Small intestine (tissue), 7 donors: ENCODE results near the gene MAPK1. TPM values are rescaled to one million over a fixed set of nuclear protein-coding genes. Genes with fewer than 3 reads are reported as not detected.

Source experiments
- DNase-seq, 2 donors: peaks; one replicate each; pipeline versions ENCODE4 v3.0.0 to v3.0.0-alpha.2; 2013
- FAIRE-seq: peaks from 2 replicates; lab custom pipeline; 2012; peaks lifted over from hg19 to GRCh38; lab: Jason Lieb, UNC
- H3K27ac ChIP-seq, 3 donors: one replicate each; pipeline ENCODE4 v1.5.1; 2013; ENCODE audit warnings: low read length in 2 of 3, mild to moderate bottlenecking in 2 of 3, control low read depth in 1 of 3, inconsistent platforms in 1 of 3, low read depth in 1 of 3, moderate library complexity in 1 of 3
- H3K27me3 ChIP-seq, 3 donors: one replicate each; pipeline ENCODE4 v1.6.1; 2013; ENCODE audit warnings: low read length in 3 of 3, inconsistent platforms in 1 of 3; ENCODE audit not compliant: control insufficient read depth in 3 of 3, insufficient read depth in 3 of 3
- H3K36me3 ChIP-seq, 3 donors: one replicate each; pipeline ENCODE4 v1.6.1; 2013; ENCODE audit warnings: low read length in 3 of 3, inconsistent platforms in 1 of 3, low read depth in 1 of 3, mild to moderate bottlenecking in 1 of 3, moderate library complexity in 1 of 3; ENCODE audit not compliant: control insufficient read depth in 3 of 3, insufficient read depth in 2 of 3
- H3K4me1 ChIP-seq, 3 donors: one replicate each; pipeline ENCODE4 v1.6.1; 2013; ENCODE audit warnings: low read length in 2 of 3, inconsistent platforms in 1 of 3, low read depth in 1 of 3, mild to moderate bottlenecking in 1 of 3, moderate library complexity in 1 of 3; ENCODE audit not compliant: control insufficient read depth in 3 of 3, insufficient read depth in 2 of 3
- H3K4me3 ChIP-seq, 3 donors: one replicate each; pipeline ENCODE4 v1.5.1; 2013; ENCODE audit warnings: low read length in 3 of 3, control low read depth in 1 of 3, inconsistent platforms in 1 of 3, low read depth in 1 of 3, mild to moderate bottlenecking in 1 of 3, moderate library complexity in 1 of 3
- H3K9me3 ChIP-seq, 2 donors: one replicate each; pipeline ENCODE4 v1.6.1; 2013; ENCODE audit warnings: low read depth in 1 of 2, low read length in 1 of 2; ENCODE audit not compliant: control insufficient read depth in 2 of 2, insufficient read depth in 1 of 2
- WGBS, 3 donors: extraction: QIAGEN DNeasy Blood & Tissue Kit; methylation state at CpG; one replicate each; pipeline ENCODE4 v1.1.7; 2013; 5-methylcytosine and 5-hydroxymethylcytosine counted together
- polyA plus RNA-seq, 4 donors: library from polyadenylated mRNA; stranded (reverse) in 3 of 4; unstranded in 1 of 4; fragments of 200-250 nt in 3 of 4; fragments of 120-200 nt in 1 of 4; gene quantifications; one replicate each; pipeline versions ENCODE4 v1.2.1 to v1.2.3, GENCODE V29; 2013
- donor health status: healthy with polysubstance abuse.
- donor health status: control.
- donor health status: control.
- donor health status: Bipolar disorder and iron deficiency.
- donor health status: healthy.

The MAPK1 gene
- polyA plus RNA-seq, 4 donors = 10.3 to 76.5 (median 14.2) TPM

GRCh38 chr22:21759646-21760376 is 107.6 kb downstream of the MAPK1 start:
- WGBS, 3 donors = 79 to 87% (median 83%) methylated on average over 8 of the region's 8 CpGs
- FAIRE-seq = no peak
- H3K36me3 ChIP-seq = peaks cover 5 to 48% (median 11%) of the 10 kb centered on the region in 3 donors

DNA sequence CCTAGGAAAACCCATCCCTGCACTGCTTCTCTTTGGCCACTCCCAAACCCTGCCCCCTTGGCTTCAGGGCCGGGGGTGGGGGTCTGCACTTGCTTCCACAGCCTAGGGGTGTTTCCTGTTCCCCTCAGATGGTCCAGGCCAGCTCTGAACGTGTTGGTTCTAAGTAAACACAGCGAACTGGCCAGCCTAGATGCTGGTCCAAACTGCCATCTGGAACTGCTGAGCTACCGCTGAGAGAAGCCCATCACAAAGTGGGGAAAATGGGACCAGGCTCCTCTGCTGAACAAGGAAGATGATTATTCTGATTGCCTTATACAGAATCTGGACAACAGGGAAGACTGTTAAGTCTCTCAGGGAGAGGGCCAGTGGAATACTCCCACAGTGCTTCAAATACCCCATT is 108.4 kb downstream of the MAPK1 start:
- H3K27ac ChIP-seq = no peak overlapping the region
- no peak for DNase-seq
- FAIRE-seq = no peak
- peaks cover 5 to 40% (median 11%) of the 10 kb centered on the region in 3 donors for H3K36me3 ChIP-seq
- no peak overlapping the region for H3K4me3 ChIP-seq
- no peaks in the 10 kb centered on the region for H3K9me3 ChIP-seq
- WGBS, 3 donors = 71 to 85% (median 85%) methylated on average over 4 of the region's 4 CpGs
- peaks cover 0 to 13% (median 0%) of the 10 kb centered on the region in 3 donors for H3K4me1 ChIP-seq
- H3K27me3 ChIP-seq = no peaks in the 10 kb centered on the region

More at GRCh38 chr22:21759646-21760376, 107.6 kb downstream of the MAPK1 start:
- Histone ChIP-seq H3K27me3 (no peaks in the 10 kb centered on the region), H3K9me3 (no peaks in the 10 kb centered on the region), H3K4me3 (no peak overlapping the region), H3K4me1 (peaks cover 0 to 8% (median 0%) of the 10 kb centered on the region in 3 donors), H3K27ac (no peak overlapping the region)
- no peak for DNase-seq

- DNase-seq = no peak
- FAIRE-seq = no peak
- WGBS, 3 donors = 93 to 99% (median 94%) methylated on average over 21 of the region's 21 CpGs
- Histone ChIP-seq H3K27me3 (no peaks in the 10 kb centered on the region), H3K9me3 (no peaks in the 10 kb centered on the region), H3K4me1 (peaks cover 0 to 13% (median 0%) of the 10 kb centered on the region in 3 donors), H3K27ac (no peak overlapping the region), H3K36me3 (peaks cover 0 to 33% (median 7%) of the 10 kb centered on the region in 3 donors), H3K4me3 (no peak overlapping the region)
Measured at GRCh38 chr22:21758091-21758864, 109.2 kb downstream of the MAPK1 start.

- WGBS, 3 donors = 24 to 53% (median 35%) methylated on average over 5 of the region's 5 CpGs
- peak in 1 of 2 donors; percentile 25 for DNase-seq
- H3K36me3 ChIP-seq = peaks cover 0 to 24% (median 2%) of the 10 kb centered on the region in 3 donors
- H3K4me3 ChIP-seq = no peak overlapping the region
- H3K27me3 ChIP-seq = no peaks in the 10 kb centered on the region
- no peak overlapping the region for H3K27ac ChIP-seq
- FAIRE-seq = no peak
- H3K9me3 ChIP-seq = no peaks in the 10 kb centered on the region
- H3K4me1 ChIP-seq = peaks cover 0 to 13% (median 0%) of the 10 kb centered on the region in 3 donors
Measured at GRCh38 chr22:21755851-21756284, 111.6 kb downstream of the MAPK1 start.

GRCh38 chr22:21754523-21754922 is 112.9 kb downstream of the MAPK1 start:
- WGBS, 3 donors = 13 to 31% (median 28%) methylated on average over 7 of the region's 7 CpGs
- DNase-seq = peak; percentile 52 to 60

GRCh38 chr22:21753374-21754111 is 113.9 kb downstream of the MAPK1 start:
- FAIRE-seq = no peak
- H3K4me1 ChIP-seq = peaks cover 0 to 13% (median 0%) of the 10 kb centered on the region in 3 donors
- WGBS, 3 donors = 54 to 76% (median 66%) methylated on average over 14 of the region's 14 CpGs

More at GRCh38 chr22:21754523-21754922, 112.9 kb downstream of the MAPK1 start:
- Histone ChIP-seq H3K27ac (no peak overlapping the region), H3K36me3 (peaks cover 0 to 22% (median 2%) of the 10 kb centered on the region in 3 donors), H3K27me3 (no peaks in the 10 kb centered on the region), H3K4me1 (peaks cover 0 to 13% (median 0%) of the 10 kb centered on the region in 3 donors), H3K4me3 (no peak overlapping the region), H3K9me3 (no peaks in the 10 kb centered on the region)
- no peak for FAIRE-seq

GRCh38 chr22:21752276-21752675 is 115.2 kb downstream of the MAPK1 start:
- Histone ChIP-seq H3K27me3 (no peaks in the 10 kb centered on the region), H3K4me3 (no peak overlapping the region), H3K27ac (no peak overlapping the region), H3K4me1 (peaks cover 0 to 13% (median 0%) of the 10 kb centered on the region in 3 donors), H3K9me3 (no peaks in the 10 kb centered on the region), H3K36me3 (peaks cover 0 to 6% (median 2%) of the 10 kb centered on the region in 3 donors)
- FAIRE-seq = no peak
- DNase-seq = no peak
- WGBS, 3 donors = 88 to 97% (median 95%) methylated on average over 4 of the region's 4 CpGs

More at GRCh38 chr22:21753374-21754111, 113.9 kb downstream of the MAPK1 start:
- Histone ChIP-seq H3K27ac (no peak overlapping the region), H3K36me3 (peaks cover 0 to 15% (median 2%) of the 10 kb centered on the region in 3 donors), H3K4me3 (no peak overlapping the region), H3K27me3 (no peaks in the 10 kb centered on the region), H3K9me3 (no peaks in the 10 kb centered on the region)
- peak in 1 of 2 donors; percentile 24 for DNase-seq

- DNase-seq (no peak), FAIRE-seq (no peak)
- no peaks in the 10 kb centered on the region for H3K27me3 ChIP-seq
- H3K4me1 ChIP-seq = no peaks in the 10 kb centered on the region
- no peak overlapping the region for H3K4me3 ChIP-seq
- 84 to 91% (median 86%) methylated on average over 8 of the region's 8 CpGs for WGBS, 3 donors
- H3K9me3 ChIP-seq = no peaks in the 10 kb centered on the region
- no peaks in the 10 kb centered on the region for H3K36me3 ChIP-seq
- H3K27ac ChIP-seq = no peak overlapping the region
Measured at GRCh38 chr22:21745948-21746347, 121.5 kb downstream of the MAPK1 start.
